DMS 273 treated with DMSO at 0.1 percent for 48 hours (cell line): ENCODE data around the gene GPC6.
"Not testable (repeated sequence)": the region's sequence is repeated elsewhere in the genome, so short reads cannot be mapped to it uniquely, and the experiment has no call there.

ENCODE experiments used
- DNase-seq: peaks from one replicate; lab custom pipeline; 2025; lab: John Stamatoyannopoulos, UW

The GPC6 gene

DNA sequence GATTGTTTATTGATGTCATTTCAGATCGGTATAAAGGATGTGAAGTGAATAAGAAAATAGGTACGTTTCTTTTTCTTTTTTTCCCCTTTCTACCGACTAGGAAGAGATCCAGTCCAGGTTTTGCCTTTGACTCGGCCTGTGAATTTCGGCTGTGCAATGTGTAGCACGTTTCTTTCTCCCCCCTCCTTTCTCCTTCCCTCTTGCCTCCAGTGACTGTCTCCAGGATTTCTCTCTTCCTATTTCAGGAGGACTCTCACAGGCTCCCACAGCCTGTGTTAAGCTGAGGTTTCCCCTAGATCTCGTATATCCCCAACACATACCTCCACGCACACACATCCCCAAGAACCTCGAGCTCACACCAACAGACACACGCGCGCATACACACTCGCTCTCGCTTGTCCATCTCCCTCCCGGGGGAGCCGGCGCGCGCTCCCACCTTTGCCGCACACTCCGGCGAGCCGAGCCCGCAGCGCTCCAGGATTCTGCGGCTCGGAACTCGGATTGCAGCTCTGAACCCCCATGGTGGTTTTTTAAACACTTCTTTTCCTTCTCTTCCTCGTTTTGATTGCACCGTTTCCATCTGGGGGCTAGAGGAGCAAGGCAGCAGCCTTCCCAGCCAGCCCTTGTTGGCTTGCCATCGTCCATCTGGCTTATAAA, at the start of gene GPC6:
GPC6 (plus strand) TSS at position 185 of the 657 bp plus-strand sequence.
- peak; percentile 89 for DNase-seq

DNA sequence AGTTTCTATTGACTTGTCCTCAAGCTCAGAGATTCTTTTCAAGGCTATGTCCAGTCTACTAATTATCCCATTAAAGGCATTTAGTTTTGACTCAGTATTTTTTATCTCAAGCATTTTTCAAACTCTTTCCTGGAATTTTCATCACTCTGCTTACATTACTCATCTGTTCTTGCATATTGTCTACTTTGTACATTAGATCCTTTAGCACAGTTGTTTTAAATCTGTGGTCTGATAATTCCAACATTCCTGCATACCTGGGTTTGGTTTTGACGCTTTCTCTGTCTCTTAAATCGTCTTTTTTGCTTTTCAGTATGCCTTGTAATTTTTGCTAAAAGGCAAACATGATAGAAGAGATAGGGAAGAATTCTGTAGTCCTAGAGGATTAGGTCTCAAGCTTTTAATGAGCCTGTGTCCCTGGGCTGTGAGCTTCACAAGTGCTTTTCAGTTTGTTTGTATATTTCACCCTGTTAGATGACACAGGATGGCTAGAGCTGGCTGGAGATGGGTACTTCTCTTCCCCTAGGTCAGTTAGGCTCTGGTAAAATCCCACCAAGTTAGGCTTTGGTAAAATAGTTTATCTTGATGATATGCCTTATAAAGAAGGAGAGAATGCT, 46.1 kb upstream of the GPC6 start:
- DNase-seq = no peak

DNA sequence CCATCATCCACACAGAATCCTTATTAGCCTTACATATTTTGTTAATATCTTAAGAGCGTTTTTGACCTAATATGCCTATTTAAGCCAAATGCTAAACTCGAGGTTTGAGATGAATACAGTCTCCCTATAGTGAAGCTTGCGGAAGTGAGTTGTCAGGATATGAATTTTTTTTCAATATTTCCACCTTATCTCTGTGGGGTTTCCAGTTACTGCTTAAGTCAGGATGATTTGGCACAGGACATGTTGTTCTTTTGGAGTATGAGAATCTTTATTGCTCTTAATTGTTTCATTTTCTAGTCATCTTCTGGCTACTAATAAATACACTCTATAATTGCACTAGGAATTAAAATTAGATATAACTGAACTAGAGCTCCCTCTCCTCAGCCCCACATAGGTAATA, 44.2 kb upstream of the GPC6 start:
- DNase-seq = no peak

DNA sequence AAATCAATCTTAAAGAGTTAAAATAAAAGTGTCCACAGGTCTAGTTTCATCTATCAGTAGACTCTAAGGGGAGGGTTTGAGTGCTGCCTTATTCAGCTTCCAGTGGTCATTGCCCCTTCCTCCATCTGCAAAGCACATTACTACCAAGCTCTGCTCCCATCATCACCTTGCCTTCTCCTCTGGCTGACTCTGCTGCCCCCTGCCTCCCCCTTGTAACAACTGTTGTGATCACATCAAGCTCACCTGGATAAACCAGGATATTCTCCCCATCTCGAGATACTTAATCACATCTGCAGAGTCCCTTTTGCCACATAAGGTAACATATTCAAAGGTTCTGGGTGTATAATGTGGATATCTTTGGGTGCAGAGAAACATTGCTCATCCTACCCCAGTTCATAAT, 43.3 kb upstream of the GPC6 start:
- DNase-seq = no peak

DNA sequence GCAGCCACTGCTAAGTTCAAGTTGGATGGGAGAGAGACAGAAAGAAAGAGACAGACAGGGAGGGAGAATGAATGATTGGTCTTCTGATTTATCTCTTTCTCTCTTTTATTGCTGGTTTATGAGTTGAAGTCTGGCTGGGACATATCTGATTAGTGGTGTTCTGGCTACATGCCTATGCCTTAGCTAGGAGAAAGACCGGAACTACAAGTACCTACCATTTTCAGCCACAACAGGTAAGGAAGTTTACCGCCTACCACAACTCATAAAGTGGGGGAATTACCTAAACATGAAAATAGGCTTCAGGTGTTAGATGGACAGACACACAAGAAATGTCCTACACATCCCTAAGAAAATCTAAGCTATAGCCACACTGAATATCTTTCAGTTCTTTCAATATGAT, 36.6 kb upstream of the GPC6 start:
- DNase-seq = no peak

DNA sequence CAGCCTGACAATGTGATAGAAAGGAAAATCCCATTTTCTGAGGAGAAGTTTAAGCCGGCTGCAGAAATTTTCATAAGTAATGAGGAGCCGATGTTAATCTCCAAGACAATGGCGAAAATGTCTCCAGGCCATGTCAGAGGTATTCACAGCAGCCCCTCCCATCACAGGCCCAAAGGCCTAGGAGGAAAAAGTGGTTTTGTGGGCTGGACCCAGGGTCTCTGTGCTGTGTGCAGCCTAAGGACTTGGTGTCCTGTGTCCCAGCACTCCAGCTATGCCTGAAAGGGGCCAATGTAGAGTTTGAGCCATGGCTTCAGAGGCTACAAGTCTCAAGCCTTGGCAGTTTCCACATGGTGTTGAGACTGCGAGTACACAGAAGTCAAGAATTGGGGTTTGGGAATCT, 32.9 kb upstream of the GPC6 start:
- no peak for DNase-seq

DNA sequence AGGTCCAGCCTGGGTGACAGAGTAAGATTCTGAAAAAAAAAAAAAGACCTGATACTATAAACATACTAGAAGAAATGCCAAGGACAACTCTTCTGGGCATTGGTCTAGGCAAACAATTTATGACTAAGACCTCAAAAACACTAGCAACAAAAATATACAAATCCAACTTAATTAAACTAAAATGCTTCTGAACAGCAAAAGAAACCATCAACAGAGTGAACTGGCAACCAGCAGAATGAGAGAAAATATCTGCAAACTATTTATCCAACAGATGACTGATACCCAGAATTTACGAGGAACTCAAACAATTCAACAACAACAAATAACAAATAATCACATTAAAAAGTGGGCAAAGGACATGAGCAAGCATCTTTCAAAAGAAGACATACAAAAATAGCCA, 26.8 kb upstream of the GPC6 start:
- no peak for DNase-seq

DNA sequence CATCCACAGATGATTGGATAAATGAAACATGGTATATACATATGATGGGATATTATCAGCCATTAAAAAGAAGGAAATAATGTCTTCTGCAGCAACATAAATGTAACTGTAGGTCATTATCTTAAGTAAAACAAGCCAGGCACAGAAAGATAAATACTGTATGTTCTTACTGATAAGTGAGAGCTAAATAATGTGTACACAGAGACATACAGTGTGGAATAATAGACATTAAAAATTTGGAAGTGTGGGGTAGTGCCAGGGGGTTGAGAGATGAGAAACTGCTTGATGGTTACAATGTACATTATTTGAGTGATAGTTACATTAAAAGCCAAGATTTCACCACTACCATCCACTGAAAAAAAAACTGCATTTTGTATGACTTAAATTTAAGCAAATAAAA, 26.0 kb upstream of the GPC6 start:
- no peak for DNase-seq

DNA sequence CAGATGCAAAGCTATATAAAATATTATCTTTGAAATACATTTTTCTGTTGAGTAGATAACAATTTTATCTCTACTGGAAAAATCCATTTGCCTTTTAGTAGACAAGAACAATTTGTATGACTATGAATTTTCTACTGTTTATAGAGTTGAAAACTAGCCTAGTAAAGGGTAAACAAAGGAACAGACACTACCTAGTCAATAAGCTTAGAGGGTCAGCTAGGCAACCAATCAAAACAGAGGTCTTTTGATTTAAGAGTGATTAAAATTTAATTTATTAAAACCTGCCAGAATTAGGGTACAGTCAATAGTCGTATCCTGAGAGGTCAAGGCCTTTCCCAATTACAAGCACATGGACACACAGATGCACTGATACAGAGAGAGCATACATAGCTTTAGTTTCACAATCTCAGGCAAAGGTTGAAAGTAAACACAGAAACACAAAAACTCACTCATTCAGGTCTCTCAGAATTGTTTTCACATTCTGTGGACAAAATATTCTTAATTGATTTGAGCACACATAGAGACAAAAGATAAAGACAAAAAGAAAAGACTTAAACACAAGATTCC, 24.5 kb upstream of the GPC6 start:
- no peak for DNase-seq

DNA sequence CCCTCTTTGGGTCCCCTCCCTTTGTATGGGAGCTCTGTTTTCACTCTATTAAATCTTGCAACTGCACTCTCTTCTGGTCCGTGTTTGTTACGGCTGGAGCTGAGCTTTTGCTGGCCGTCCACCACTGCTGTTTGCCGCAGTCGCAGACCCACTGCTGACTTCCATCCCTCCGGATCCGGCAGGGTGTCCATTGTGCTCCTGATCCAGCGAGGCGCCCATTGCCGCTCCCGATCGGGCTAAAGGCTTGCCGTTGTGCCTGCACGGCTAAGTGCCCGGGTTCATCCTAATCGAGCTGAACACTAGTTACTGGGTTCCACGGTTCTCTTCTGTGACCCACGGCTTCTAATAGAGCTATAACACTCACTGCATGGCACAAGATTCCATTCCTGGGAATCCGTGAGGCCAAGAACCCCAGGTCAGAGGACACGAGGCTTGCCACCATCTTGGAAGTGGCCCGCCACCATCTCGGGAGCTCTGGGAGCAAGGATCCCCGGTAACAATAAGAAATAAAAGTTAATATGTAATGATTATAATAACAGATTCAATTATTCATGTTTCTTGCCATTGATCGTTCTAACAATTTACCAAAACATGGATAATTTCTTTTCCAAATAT, 19.7 kb upstream of the GPC6 start:
- DNase-seq = not testable (repeated sequence)

DNA sequence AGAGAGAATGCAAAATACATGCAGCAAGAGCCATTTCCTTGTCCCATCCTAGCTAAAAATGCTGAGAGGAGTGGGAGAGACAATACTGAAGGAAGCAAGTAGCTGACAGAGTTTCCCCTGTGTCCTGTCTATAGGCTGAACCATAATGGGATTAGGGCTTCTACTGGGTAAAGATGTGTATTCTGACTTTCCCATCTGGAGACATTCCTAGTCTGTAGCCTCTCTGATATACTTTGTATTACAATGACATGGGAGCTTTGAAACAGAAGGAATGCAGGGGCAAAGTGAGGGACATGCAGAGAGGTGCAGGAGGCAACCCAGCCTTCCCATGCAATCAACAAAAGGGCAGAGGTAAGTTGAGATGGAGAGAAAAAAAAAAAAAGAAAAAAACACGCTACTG, 10.5 kb upstream of the GPC6 start:
- DNase-seq = no peak

DNA sequence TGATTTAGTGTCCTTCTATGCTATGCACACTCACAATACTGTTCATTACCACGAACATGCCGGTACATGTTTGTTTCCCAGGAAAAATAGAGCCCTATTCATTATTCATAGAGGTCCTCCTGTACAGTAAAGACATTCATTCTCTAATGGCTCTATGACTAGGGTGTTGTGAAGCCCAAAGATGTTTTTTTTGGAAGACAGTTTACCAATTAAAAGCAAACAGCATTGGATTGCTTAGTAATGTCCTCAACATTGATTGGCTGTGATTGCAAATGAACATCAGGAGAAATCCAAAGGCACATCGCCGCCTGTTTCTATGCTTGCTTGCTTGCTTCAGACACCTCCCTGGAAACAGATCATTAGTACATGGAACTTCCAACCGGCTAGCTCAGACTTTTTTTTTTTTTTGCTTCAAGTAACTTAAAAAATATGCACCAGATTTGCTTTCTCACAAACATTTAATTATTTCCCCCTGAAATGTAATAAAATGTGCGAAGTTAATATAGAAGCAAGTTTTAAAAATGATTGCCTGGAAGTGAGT, 8.8 kb upstream of the GPC6 start:
- DNase-seq = peak; percentile 72

DNA sequence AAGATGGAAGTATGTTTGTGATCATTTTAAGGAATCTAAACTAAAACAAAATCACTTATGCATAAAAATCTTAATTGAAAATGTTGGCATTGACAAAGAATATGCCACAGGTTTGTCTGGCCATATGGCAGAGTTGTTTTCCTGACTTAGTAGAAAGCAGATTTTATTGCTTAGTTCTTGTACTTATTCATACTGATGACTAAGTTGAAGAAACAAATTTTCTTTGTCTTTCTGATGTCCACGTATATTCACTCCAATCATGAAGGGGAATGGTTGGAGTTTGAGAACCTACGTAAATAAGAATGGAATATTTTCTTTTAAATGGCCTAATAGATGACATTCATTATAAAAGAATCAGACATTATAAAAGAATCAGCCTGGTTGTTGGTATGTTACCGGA, 8.0 kb upstream of the GPC6 start:
- no peak for DNase-seq

DNA sequence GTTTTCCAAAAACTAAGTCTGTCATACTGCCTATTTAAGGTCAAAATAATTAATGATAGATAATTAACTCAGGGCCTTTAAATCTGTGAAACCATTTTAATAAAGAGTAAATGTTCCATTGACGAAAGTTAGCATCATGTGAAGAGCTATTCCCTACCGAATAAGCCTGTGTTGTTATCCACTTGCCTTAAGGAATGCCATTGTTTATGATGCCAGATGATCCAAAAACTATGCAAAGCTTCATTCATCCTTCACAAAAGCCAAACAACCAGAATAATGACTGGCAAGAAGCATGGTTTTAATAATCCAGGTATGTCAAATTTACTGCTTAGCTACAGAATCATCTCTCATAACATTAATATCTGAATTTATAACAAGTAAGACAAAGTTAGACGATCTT, 6.5 kb upstream of the GPC6 start:
- no peak for DNase-seq

DNA sequence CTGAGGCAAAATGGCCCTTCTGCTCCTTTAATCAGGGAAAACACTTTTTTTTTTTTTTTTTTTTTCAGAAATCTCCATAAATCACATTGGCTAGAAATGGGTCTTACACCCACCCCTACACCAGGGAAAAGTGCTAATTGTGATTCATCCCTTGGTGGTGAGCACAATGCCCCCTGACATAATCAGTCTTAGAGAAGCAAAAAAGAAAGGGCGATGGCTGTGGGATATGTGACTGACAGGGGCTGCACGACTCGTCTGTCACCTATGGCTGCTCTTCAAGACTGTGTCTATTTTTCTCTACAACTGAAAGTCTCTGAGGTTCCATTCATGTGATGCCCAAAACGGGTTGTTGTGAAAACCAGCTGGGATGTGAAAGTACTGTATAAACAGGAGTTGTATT, 3.6 kb upstream of the GPC6 start:
- no peak for DNase-seq

DNA sequence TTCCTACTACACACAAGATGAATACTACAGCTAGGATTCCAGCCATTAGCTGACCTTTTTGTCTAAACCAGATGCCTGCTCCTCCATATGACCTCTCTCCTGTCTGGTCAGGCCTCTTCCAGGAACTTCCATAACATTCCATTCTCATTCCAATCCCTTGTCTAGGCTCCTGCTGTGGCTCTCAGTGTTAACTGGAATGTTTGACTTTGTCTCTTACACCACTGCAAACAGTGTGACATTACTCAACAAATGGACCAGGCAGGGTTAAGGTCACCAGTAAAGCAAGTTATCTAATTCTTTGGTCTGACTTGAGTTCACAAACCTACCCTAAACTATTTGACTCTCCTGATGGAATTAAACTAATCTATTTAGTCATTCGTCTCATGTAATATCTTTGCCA, 2.1 kb upstream of the GPC6 start:
- DNase-seq = no peak

DNA sequence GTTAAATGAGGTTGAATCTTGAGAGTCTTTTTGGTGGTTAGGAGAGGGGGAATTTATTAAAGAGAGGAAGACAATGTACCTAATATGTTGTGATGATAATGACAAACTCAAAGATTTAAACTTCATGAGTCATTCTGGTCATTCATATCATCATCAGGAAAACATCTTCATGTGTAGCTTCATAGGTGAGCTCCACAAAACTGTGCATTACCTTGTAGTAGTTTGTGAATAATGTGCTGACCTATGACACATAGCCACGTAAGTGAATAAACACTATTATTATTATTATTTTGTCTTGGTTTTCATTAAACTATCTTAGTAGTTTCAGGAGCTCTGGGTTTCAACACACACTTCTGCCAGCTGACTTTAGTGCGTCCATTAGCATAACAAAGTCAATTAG, 997 bp upstream of the GPC6 start:
- no peak for DNase-seq

DNA sequence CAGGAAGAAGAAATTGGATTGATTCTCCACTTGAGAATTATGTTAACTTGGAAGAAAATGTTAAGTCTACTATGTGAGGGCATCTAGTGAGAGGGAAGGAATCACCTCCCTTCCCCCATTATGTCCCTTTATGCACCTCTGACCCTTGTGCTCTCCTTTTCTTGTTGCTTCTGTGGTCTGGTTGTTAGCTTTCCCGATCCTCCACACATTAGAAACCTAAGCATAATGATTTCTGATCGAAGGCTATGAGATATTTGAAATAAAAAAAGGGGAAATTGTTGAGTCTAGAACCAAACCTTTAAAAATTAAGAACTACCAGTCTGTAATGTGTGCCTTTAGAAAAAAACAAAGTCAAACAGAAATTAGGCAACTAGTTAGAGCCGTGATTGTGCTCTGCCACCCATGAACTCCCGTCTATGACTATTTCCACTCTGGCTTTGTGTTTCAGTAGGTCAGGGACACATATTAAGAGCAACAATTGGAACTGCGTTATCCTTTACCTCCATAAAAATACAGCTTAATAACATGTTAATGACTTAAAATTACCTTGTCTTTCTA, 463 bp upstream of the GPC6 start:
- no peak for DNase-seq

DNA sequence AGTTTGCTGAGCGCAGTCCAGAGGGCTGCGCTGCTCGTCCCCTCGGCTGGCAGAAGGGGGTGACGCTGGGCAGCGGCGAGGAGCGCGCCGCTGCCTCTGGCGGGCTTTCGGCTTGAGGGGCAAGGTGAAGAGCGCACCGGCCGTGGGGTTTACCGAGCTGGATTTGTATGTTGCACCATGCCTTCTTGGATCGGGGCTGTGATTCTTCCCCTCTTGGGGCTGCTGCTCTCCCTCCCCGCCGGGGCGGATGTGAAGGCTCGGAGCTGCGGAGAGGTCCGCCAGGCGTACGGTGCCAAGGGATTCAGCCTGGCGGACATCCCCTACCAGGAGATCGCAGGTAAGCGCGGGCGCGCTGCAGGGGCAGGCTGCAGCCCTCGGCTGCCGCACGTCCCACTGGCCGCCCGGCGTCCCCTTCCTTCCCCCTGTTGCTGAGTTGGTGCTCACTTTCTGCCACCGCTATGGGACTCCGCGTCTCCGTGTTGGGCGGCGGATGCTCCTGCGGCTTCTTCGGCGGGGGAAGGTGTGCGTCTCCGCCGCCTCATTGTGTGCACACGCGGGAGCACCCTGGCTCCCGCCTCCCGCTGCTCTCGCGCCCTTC, 772 bp downstream of the GPC6 start:
- peak; percentile 34 for DNase-seq

DNA sequence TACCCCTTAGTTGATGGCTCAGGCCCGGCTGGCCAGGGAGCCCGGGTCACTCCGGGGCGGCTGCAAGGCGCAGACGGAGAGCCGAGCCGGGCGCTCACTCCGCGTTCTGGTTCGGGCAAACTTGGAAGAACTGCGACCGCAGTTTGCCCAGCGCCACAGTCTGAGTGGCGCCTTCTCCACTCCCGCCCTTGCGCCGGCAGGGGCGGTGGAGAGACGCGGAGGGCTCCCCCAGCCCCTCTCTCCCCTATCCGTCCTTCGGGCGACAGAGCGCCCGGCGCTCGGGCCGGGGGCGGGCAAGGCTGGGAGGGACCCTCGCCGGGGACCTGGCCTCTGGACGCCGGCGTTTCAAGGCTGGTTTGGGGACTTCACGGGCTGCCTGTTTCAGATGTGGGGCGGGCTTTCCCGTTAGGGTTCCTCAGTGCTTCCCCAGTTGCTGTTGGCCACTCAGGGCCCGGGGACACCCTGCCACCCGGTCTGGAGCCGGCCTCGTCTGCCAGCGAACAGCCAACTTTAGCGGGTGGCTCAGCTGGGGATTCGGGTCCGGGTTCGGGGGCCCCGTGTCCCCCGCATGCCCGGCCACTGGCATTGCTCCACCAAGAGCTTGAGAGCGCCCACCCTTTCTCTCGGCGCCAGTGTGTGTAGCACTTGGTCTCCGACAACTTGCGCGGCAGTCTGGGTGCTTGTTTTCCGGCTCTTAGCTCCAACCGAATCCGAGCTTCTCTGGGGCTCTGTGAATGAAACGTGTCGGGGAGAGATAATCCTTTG, 1.5 kb downstream of the GPC6 start:
- peak; percentile 54 for DNase-seq

DNA sequence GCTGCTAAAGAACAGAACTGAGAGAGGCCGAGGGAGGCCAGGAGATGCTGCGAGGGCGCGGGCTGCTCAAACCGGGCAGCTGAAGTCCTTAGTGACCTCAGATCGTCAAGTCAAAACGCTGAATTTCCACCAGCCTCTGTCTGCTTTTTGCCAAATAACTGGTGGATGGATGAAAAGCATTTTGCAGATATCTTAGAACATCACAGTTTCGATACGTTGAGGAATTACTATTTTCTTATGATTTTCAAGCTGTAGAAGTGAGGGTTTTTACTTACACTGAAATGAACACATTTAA, 2.0 kb downstream of the GPC6 start:
- DNase-seq = no peak
